ENCODE data around the gene CCT8L2.
"Not testable (repeated sequence)": the region's sequence is repeated elsewhere in the genome, so short reads cannot be mapped to it uniquely, and the experiment has no call there.

The CCT8L2 gene

GRCh38 chr22:16559056-16559955 lies 33.3 kb downstream of the CCT8L2 start:
- DNase-seq = no peak

GRCh38 chr22:16558376-16558945 lies 34.1 kb downstream of the CCT8L2 start:
- DNase-seq = not testable (repeated sequence)

GRCh38 chr22:16557511-16557910 lies 35.1 kb downstream of the CCT8L2 start:
- not testable (repeated sequence) for DNase-seq

- not testable (repeated sequence) for DNase-seq
These were observed 37.3 kb downstream of the CCT8L2 start for GRCh38 chr22:16555077-16555994.

GRCh38 chr22:16543310-16543709 lies 49.3 kb downstream of the CCT8L2 start:
- DNase-seq = not testable (repeated sequence)

All from activated naive CD4-positive, alpha-beta T cell (primary cell).